ENCODE results near the gene CLEC3B.

GRCh38 chr3:45067486-45067885 is 41.4 kb downstream of the CLEC3B start:
- TF ChIP-seq, protein P1, sequence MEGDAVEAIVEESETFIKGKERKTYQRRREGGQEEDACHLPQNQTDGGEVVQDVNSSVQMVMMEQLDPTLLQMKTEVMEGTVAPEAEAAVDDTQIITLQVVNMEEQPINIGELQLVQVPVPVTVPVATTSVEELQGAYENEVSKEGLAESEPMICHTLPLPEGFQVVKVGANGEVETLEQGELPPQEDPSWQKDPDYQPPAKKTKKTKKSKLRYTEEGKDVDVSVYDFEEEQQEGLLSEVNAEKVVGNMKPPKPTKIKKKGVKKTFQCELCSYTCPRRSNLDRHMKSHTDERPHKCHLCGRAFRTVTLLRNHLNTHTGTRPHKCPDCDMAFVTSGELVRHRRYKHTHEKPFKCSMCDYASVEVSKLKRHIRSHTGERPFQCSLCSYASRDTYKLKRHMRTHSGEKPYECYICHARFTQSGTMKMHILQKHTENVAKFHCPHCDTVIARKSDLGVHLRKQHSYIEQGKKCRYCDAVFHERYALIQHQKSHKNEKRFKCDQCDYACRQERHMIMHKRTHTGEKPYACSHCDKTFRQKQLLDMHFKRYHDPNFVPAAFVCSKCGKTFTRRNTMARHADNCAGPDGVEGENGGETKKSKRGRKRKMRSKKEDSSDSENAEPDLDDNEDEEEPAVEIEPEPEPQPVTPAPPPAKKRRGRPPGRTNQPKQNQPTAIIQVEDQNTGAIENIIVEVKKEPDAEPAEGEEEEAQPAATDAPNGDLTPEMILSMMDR (IDR thresholded peaks at IDR 0.05; ENCODE audit: insufficient read depth, low read length): no peak
- TF ChIP-seq REST (IDR thresholded peaks at IDR 0.05; ENCODE audit: insufficient replicate concordance, low read depth) (no peak), GABPA (IDR thresholded peaks at IDR 0.05; ENCODE audit: low read depth) (no peak)
